Epithelial cell of proximal tubule (primary cell): ENCODE results near the gene BOD1. TPM values are rescaled to one million over a fixed set of nuclear protein-coding genes. Genes with fewer than 3 reads are reported as not detected.

Experiments
- DNase-seq: peaks from one replicate; pipeline ENCODE4 v3.0.0-alpha.2; 2011; ENCODE audit warnings: low read depth
- H3K4me3 ChIP-seq: 2 replicates; pipeline ENCODE4 v1.5.1; 2011; ENCODE audit warnings: low read depth, mild to moderate bottlenecking, low read length
- total RNA-seq: library from RNA; depleted of rRNA; stranded (reverse); fragments of >200 nt; gene quantifications from 2 replicates; pipeline ENCODE4 v1.2.3, GENCODE V29; 2015
- TF ChIP-seq, protein P1 (sequence below): conservative IDR thresholded peaks from 2 replicates; pipeline ENCODE4 v1.5.1; 2012; ENCODE audit warnings: low read depth, mild to moderate bottlenecking, low read length

The BOD1 gene
- total RNA-seq, 1 donor from 2014 or later = 29.8 TPM

DNA sequence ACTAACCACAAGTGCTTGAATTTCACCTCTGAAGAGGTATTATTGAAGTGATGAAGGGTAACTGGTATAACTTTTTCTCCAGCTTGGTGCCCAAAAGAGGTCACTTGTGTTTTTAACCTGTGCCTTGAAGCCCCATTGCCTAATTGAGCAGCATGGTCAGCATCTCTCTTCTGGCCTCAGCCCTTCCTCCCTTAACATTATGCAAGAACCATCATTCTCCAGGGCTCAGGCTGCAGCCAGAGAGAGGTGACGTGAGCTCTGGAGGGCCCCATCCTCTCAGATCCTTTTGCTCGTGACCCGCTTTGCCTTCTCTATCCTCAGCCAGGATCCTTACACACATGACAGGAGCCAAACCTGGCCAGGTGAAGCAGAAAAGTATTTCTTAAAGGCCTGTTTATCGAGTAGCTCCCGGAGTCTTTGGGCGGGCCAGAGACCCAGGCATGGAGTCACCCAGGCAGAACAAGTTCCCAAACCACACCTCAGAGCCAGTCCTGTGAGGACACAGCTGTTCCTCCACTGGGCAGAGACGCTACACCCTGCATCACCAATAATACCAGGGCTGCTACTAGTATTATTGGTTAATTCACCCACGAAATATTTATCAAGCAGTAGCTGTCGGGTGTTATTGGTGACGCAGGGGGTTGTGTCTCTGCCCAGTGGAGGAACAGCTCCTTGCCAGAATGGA is 29.6 kb upstream of the BOD1 start:
- no peak for DNase-seq

GRCh38 chr5:173645437-173645807 is 29.0 kb upstream of the BOD1 start:
- DNase-seq = peak; percentile 60
- H3K4me3 ChIP-seq = no peak overlapping the region
- TF ChIP-seq, protein P1, sequence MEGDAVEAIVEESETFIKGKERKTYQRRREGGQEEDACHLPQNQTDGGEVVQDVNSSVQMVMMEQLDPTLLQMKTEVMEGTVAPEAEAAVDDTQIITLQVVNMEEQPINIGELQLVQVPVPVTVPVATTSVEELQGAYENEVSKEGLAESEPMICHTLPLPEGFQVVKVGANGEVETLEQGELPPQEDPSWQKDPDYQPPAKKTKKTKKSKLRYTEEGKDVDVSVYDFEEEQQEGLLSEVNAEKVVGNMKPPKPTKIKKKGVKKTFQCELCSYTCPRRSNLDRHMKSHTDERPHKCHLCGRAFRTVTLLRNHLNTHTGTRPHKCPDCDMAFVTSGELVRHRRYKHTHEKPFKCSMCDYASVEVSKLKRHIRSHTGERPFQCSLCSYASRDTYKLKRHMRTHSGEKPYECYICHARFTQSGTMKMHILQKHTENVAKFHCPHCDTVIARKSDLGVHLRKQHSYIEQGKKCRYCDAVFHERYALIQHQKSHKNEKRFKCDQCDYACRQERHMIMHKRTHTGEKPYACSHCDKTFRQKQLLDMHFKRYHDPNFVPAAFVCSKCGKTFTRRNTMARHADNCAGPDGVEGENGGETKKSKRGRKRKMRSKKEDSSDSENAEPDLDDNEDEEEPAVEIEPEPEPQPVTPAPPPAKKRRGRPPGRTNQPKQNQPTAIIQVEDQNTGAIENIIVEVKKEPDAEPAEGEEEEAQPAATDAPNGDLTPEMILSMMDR = no peak

More for the DNA sequence above, 29.6 kb upstream of the BOD1 start:
- H3K4me3 ChIP-seq = no peak overlapping the region
- TF ChIP-seq, protein P1 = no peak

DNA sequence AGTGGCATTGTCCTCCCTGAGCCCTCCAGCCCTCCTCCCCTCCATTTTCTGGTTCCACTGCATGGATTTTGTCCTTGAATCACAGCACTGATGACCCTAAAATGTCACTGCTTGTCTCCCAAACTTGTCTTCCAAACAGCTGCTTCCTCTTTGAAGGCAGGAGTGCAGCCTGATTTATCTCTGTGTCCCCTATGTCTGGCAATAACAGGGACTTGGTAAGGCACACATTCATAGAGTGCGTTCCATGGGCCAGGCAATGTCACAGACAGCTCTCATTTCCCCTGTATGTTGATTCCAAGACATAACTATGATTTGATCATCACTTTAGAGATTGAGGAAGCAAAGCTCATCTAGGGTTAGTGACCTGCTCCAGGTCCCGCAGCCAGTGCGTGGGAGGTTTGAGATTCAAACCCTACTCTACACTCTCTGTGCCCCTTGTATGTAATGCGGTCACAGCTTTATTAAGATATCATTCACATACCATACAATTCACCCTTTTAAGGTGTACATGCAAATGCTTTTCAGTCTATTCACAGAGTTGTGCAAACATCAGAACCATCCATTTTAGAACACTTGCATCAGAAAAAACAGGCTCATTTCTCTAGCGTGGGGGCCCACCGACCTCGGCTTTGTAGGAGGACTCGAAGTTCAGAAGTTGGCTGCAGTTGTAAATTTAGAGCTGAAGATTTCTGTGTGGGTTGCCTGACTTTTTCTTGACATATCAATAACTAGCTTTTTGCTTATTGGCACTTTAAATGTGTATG is 28.4 kb upstream of the BOD1 start:
- no peak for DNase-seq
- H3K4me3 ChIP-seq = no peak overlapping the region

DNA sequence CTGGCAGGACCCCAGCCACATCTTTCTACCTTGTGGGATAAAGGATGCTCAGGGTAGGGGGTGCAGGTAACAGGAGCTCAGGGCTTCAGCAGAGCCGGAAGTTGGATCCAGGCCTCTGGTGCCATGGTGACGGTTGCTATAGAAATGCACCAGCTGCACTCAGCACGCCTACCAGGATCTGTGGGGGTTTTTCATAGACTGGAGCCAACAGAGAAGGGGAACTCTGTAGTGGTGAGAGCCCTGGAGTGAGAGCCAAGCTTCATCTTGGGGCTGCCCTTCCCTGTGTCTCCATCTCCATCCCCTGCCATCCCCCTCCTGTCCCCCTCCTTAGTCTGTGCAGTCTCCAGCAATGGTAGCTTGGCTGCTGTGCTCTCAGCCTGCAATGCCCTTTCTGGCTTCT is 27.5 kb upstream of the BOD1 start:
- no peak for DNase-seq
- TF ChIP-seq, protein P1 = no peak
- no peak overlapping the region for H3K4me3 ChIP-seq

More for the DNA sequence above, 28.4 kb upstream of the BOD1 start:
- TF ChIP-seq, protein P1 = no peak

DNA sequence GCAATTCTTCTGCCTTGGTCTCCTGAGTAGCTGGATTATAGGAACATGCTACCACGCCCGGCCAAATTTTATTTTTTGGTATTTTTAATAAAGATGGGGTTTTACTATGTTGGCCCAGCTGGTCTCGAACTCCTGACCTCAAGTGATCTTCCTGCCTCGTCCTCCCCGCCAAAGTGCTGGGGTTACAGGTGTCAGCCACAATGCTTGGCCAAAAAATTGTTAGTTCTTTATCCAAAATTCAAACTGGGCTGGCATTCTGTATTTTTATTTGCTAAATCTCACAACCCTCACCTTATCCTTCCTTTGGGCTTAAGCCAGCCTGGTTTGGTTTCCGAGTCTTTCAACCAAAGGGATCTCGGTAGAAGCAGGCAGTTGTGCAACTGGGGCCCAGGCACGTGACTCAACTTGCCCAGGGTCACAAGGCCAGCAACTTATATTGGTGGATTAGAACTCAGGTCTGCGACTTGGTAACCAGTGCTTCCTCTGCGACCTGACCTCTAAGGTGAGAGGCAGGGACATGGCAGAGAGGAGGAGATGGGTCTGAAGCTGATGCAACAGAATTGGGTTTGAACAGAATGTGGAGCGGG is 26.5 kb upstream of the BOD1 start:
- TF ChIP-seq, protein P1 = no peak
- DNase-seq = no peak

DNA sequence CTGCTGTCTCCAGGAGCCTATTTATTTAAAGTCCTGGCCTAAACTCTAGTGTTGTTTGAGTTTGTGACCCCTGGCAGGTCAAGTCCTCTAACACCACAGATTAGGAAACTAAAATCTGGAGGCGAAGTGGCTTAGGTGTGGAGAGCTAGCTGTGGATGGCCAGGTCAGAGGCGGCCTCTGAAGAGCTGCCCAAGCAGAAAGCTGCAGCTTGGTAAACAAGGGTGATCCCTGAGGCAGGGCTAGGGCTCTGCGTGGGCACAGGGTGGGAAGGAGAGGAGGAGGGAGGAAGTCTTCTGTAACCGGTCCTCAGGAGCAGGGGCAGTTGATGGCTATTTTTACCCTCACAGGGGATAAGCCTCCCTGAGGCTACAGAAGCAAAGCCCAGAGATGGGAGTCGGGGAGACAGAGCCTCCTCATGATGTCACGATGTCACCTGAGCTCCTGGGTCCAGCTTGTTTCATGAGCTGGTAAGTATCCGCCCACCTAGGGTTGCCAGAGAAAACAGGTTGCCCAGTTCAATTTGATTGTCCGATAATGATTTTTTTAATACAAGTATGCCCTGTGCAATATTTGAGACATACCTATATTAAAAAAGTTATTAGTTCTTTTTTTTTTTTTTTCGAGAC is 25.9 kb upstream of the BOD1 start:
- no peak for DNase-seq
- TF ChIP-seq, protein P1 = no peak
- no peak overlapping the region for H3K4me3 ChIP-seq

More for the DNA sequence above, 26.5 kb upstream of the BOD1 start:
- H3K4me3 ChIP-seq = no peak overlapping the region
